Activated T-cell treated with anti-CD3 and anti-CD28 coated beads, Interleukin-2, amount 50 U/mL, for 24 hours (primary cell): ENCODE results near the gene LILRA6.
A peak's percentile ranks its signal among the peaks of the same experiment; 100 is the strongest.
"Not testable (repeated sequence)": the region's sequence is repeated elsewhere in the genome, so short reads cannot be mapped to it uniquely, and the experiment has no call there.

Experiments used
- DNase-seq: peaks from one replicate; pipeline ENCODE4 v3.0.0-alpha.2; 2020
- H3K27ac Mint-ChIP-seq: 2 replicates; pipeline ENCODE4 v1.8.0; 2020; ENCODE audit warnings: mild to moderate bottlenecking, mixed read lengths
- H3K27me3 Mint-ChIP-seq: 2 replicates; pipeline ENCODE4 v1.8.0; 2020; ENCODE audit warnings: mixed read lengths
- H3K36me3 Mint-ChIP-seq: 2 replicates; pipeline ENCODE4 v1.8.0; 2020; ENCODE audit warnings: low read depth, mixed read lengths
- H3K4me1 Mint-ChIP-seq: 2 replicates; pipeline ENCODE4 v1.8.0; 2020; ENCODE audit warnings: low read depth, mixed read lengths
- H3K4me3 Mint-ChIP-seq: 2 replicates; pipeline ENCODE4 v1.8.0; 2020; ENCODE audit warnings: mild to moderate bottlenecking, moderate library complexity, mixed read lengths
- H3K9me3 Mint-ChIP-seq: 2 replicates; pipeline ENCODE4 v1.8.0; 2020; ENCODE audit warnings: mixed read lengths

Gene LILRA6

GRCh38 chr19:54253331-54254194 lies 11.0 kb upstream of the LILRA6 start:
- no peaks in the 10 kb centered on the region for H3K36me3 Mint-ChIP-seq
- no peaks in the 10 kb centered on the region for H3K9me3 Mint-ChIP-seq
- peaks cover 5% of the 10 kb centered on the region for H3K4me1 Mint-ChIP-seq
- H3K4me3 Mint-ChIP-seq = no peak overlapping the region
- H3K27ac Mint-ChIP-seq = no peak overlapping the region
- peaks cover 22% of the 10 kb centered on the region for H3K27me3 Mint-ChIP-seq
- DNase-seq = no peak

GRCh38 chr19:54252845-54253244 lies 10.3 kb upstream of the LILRA6 start:
- Mint-ChIP-seq H3K9me3 (no peaks in the 10 kb centered on the region), H3K36me3 (no peaks in the 10 kb centered on the region), H3K4me3 (no peak overlapping the region), H3K27ac (no peak overlapping the region), H3K27me3 (peaks cover 21% of the 10 kb centered on the region), H3K4me1 (peaks cover 12% of the 10 kb centered on the region)
- DNase-seq = no peak

- Mint-ChIP-seq H3K27me3 (peaks cover 16% of the 10 kb centered on the region), H3K4me3 (no peak overlapping the region), H3K9me3 (no peaks in the 10 kb centered on the region), H3K36me3 (no peaks in the 10 kb centered on the region), H3K27ac (no peak overlapping the region), H3K4me1 (peaks cover 18% of the 10 kb centered on the region)
- no peak for DNase-seq
Observed at GRCh38 chr19:54252243-54252642, 9.7 kb upstream of the LILRA6 start.

GRCh38 chr19:54248016-54248601 lies 5.5 kb upstream of the LILRA6 start:
- no peak overlapping the region for H3K4me3 Mint-ChIP-seq
- no peaks in the 10 kb centered on the region for H3K36me3 Mint-ChIP-seq
- peak overlapping the region; percentile 39 for H3K27ac Mint-ChIP-seq
- peak; percentile 46 for DNase-seq
- H3K27me3 Mint-ChIP-seq = peaks cover 12% of the 10 kb centered on the region
- H3K9me3 Mint-ChIP-seq = no peaks in the 10 kb centered on the region
- H3K4me1 Mint-ChIP-seq = peaks cover 21% of the 10 kb centered on the region

- no peak for DNase-seq
- H3K27me3 Mint-ChIP-seq = peaks cover 6% of the 10 kb centered on the region
- no peak overlapping the region for H3K4me3 Mint-ChIP-seq
- H3K36me3 Mint-ChIP-seq = no peaks in the 10 kb centered on the region
- H3K27ac Mint-ChIP-seq = no peak overlapping the region
- peaks cover 21% of the 10 kb centered on the region for H3K4me1 Mint-ChIP-seq
- no peaks in the 10 kb centered on the region for H3K9me3 Mint-ChIP-seq
Observed at GRCh38 chr19:54247106-54247930, 4.7 kb upstream of the LILRA6 start.

GRCh38 chr19:54245936-54246335 lies 3.3 kb upstream of the LILRA6 start:
- H3K9me3 Mint-ChIP-seq = no peaks in the 10 kb centered on the region
- H3K27ac Mint-ChIP-seq = no peak overlapping the region
- H3K4me3 Mint-ChIP-seq = no peak overlapping the region
- H3K36me3 Mint-ChIP-seq = no peaks in the 10 kb centered on the region
- peaks cover 21% of the 10 kb centered on the region for H3K4me1 Mint-ChIP-seq
- H3K27me3 Mint-ChIP-seq = peaks cover 4% of the 10 kb centered on the region
- no peak for DNase-seq

GRCh38 chr19:54243809-54244208 lies 1.2 kb upstream of the LILRA6 start:
- H3K27me3 Mint-ChIP-seq, H3K27ac Mint-ChIP-seq, H3K36me3 Mint-ChIP-seq, H3K4me3 Mint-ChIP-seq, DNase-seq, H3K9me3 Mint-ChIP-seq: not testable (repeated sequence)
- peaks cover 17% of the 10 kb centered on the region for H3K4me1 Mint-ChIP-seq

- H3K27me3 Mint-ChIP-seq, H3K9me3 Mint-ChIP-seq, H3K4me1 Mint-ChIP-seq, H3K36me3 Mint-ChIP-seq, H3K27ac Mint-ChIP-seq, DNase-seq, H3K4me3 Mint-ChIP-seq: not testable (repeated sequence)
Observed at GRCh38 chr19:54242234-54242633, 356 bp downstream of the LILRA6 start.

GRCh38 chr19:54240372-54241336 lies 1.9 kb downstream of the LILRA6 start:
- not testable (repeated sequence) for H3K4me1 Mint-ChIP-seq, DNase-seq, H3K27ac Mint-ChIP-seq, H3K36me3 Mint-ChIP-seq, H3K9me3 Mint-ChIP-seq, H3K4me3 Mint-ChIP-seq
- peaks cover 11% of the 10 kb centered on the region for H3K27me3 Mint-ChIP-seq

GRCh38 chr19:54239491-54240371 lies 2.9 kb downstream of the LILRA6 start:
- not testable (repeated sequence) for H3K9me3 Mint-ChIP-seq, H3K4me3 Mint-ChIP-seq, DNase-seq, H3K4me1 Mint-ChIP-seq, H3K27ac Mint-ChIP-seq, H3K36me3 Mint-ChIP-seq
- peaks cover 17% of the 10 kb centered on the region for H3K27me3 Mint-ChIP-seq

GRCh38 chr19:54233941-54234340 lies 8.6 kb downstream of the LILRA6 start:
- Mint-ChIP-seq H3K27ac (no peak overlapping the region), H3K4me3 (no peak overlapping the region), H3K9me3 (no peaks in the 10 kb centered on the region), H3K4me1 (peaks cover 6% of the 10 kb centered on the region), H3K27me3 (peaks cover 46% of the 10 kb centered on the region), H3K36me3 (no peaks in the 10 kb centered on the region)
- no peak for DNase-seq

GRCh38 chr19:54231077-54231931 lies 11.3 kb downstream of the LILRA6 start:
- Mint-ChIP-seq H3K9me3 (no peaks in the 10 kb centered on the region), H3K4me3 (no peak overlapping the region), H3K27me3 (peaks cover 43% of the 10 kb centered on the region), H3K36me3 (no peaks in the 10 kb centered on the region), H3K4me1 (peaks cover 6% of the 10 kb centered on the region), H3K27ac (no peak overlapping the region)
- peak; percentile 91 for DNase-seq
